Measurements from ENCODE around the gene ARHGEF7.

ARHGEF7 gene

GRCh38 chr13:111216166-111216960, 101.3 kb downstream of the ARHGEF7 start:
- no peak for DNase-seq (ENCODE audit: low read depth in 2 of 3, low spot score in 2 of 3)

- no peak for DNase-seq (ENCODE audit: low read depth in 2 of 3, low spot score in 2 of 3)
Observed at GRCh38 chr13:111217641-111218040, 102.5 kb downstream of the ARHGEF7 start.

- DNase-seq (ENCODE audit: low read depth in 2 of 3, low spot score in 2 of 3) = no peak
Observed at GRCh38 chr13:111219280-111219679, 104.2 kb downstream of the ARHGEF7 start.

- no peak for DNase-seq (ENCODE audit: low read depth in 2 of 3, low spot score in 2 of 3)
Observed at GRCh38 chr13:111219950-111220349, 104.8 kb downstream of the ARHGEF7 start.

GRCh38 chr13:111225166-111225565, 110.1 kb downstream of the ARHGEF7 start:
- DNase-seq (ENCODE audit: low read depth in 2 of 3, low spot score in 2 of 3) = no peak

- no peak for DNase-seq (ENCODE audit: low read depth in 2 of 3, low spot score in 2 of 3)
Observed at GRCh38 chr13:111225810-111226546, 110.9 kb downstream of the ARHGEF7 start.

- no peak for DNase-seq (ENCODE audit: low read depth in 2 of 3, low spot score in 2 of 3)
Observed at GRCh38 chr13:111227405-111227804, 112.3 kb downstream of the ARHGEF7 start.

- DNase-seq (ENCODE audit: low read depth in 2 of 3, low spot score in 2 of 3) = no peak
Observed at GRCh38 chr13:111228262-111229144, 113.4 kb downstream of the ARHGEF7 start.

GRCh38 chr13:111230385-111230930, 115.3 kb downstream of the ARHGEF7 start:
- DNase-seq (ENCODE audit: low read depth in 2 of 3, low spot score in 2 of 3) = no peak

GRCh38 chr13:111232191-111232590, 117.1 kb downstream of the ARHGEF7 start:
- no peak for DNase-seq (ENCODE audit: low read depth in 2 of 3, low spot score in 2 of 3)

GRCh38 chr13:111233080-111233479, 118.0 kb downstream of the ARHGEF7 start:
- no peak for DNase-seq (ENCODE audit: low read depth in 2 of 3, low spot score in 2 of 3)

GRCh38 chr13:111239764-111240670, 124.9 kb downstream of the ARHGEF7 start:
- DNase-seq (ENCODE audit: low read depth in 2 of 3, low spot score in 2 of 3) = no peak

GRCh38 chr13:111241006-111241755, 126.1 kb downstream of the ARHGEF7 start:
- DNase-seq (ENCODE audit: low read depth in 2 of 3, low spot score in 2 of 3) = no peak

GRCh38 chr13:111241862-111242261, 126.8 kb downstream of the ARHGEF7 start:
- DNase-seq (ENCODE audit: low read depth in 2 of 3, low spot score in 2 of 3) = no peak

GRCh38 chr13:111242585-111242984, 127.5 kb downstream of the ARHGEF7 start:
- DNase-seq (ENCODE audit: low read depth in 2 of 3, low spot score in 2 of 3) = no peak

- no peak for DNase-seq (ENCODE audit: low read depth in 2 of 3, low spot score in 2 of 3)
Observed at GRCh38 chr13:111243981-111244380, 128.9 kb downstream of the ARHGEF7 start.

- DNase-seq (ENCODE audit: low read depth in 2 of 3, low spot score in 2 of 3) = no peak
Observed at GRCh38 chr13:111245576-111246384, 130.7 kb downstream of the ARHGEF7 start.

GRCh38 chr13:111247552-111247951, 132.4 kb downstream of the ARHGEF7 start:
- no peak for DNase-seq (ENCODE audit: low read depth in 2 of 3, low spot score in 2 of 3)

- DNase-seq (ENCODE audit: low read depth in 2 of 3, low spot score in 2 of 3) = no peak
Observed at GRCh38 chr13:111248822-111249221, 133.7 kb downstream of the ARHGEF7 start.
